H9 (cell line): ENCODE results near the gene DBH. TPM values are rescaled to one million over a fixed set of nuclear protein-coding genes. Genes with fewer than 3 reads are reported as not detected.

Experiments
- DNase-seq: peaks from one replicate; pipeline ENCODE4 v3.0.0-alpha.2; 2017
- H2AFZ ChIP-seq: one replicate; pipeline ENCODE4 v1.6.1; 2013; ENCODE audit warnings: mild to moderate bottlenecking, low read length, control low read depth, moderate library complexity
- H2AK5ac ChIP-seq: 2 replicates; pipeline ENCODE4 v1.6.1; 2013; ENCODE audit warnings: low read length, control low read depth, mixed read lengths; ENCODE audit not compliant: insufficient read length
- H2BK120ac ChIP-seq: one replicate; pipeline ENCODE4 v1.6.1; 2013; ENCODE audit warnings: low read depth, mild to moderate bottlenecking, low read length, control low read depth, inconsistent platforms; ENCODE audit not compliant: poor library complexity, severe bottlenecking
- H2BK12ac ChIP-seq: 2 replicates; pipeline ENCODE4 v1.6.1; 2013; ENCODE audit warnings: low read length, control low read depth, mixed read lengths, low read depth; ENCODE audit not compliant: insufficient read length
- H2BK15ac ChIP-seq: 2 replicates; pipeline ENCODE4 v1.6.1; 2013; ENCODE audit warnings: low read depth, low read length, control low read depth
- H2BK20ac ChIP-seq: one replicate; pipeline ENCODE4 v1.6.1; 2013; ENCODE audit warnings: low read depth, mild to moderate bottlenecking, low read length, control low read depth, inconsistent platforms; ENCODE audit not compliant: poor library complexity, severe bottlenecking
- H2BK5ac ChIP-seq: 2 replicates; pipeline ENCODE4 v1.6.1; 2013; ENCODE audit warnings: low read length, control low read depth, mixed read lengths; ENCODE audit not compliant: insufficient read length
- H3K14ac ChIP-seq: 2 replicates; pipeline ENCODE4 v1.6.1; 2013; ENCODE audit warnings: low read length, control low read depth; ENCODE audit not compliant: insufficient read depth
- H3K18ac ChIP-seq: 2 replicates; pipeline ENCODE4 v1.6.1; 2013; ENCODE audit warnings: low read depth, mild to moderate bottlenecking, mixed read lengths, low read length, control low read depth; ENCODE audit not compliant: insufficient read length
- H3K23ac ChIP-seq: 2 replicates; pipeline ENCODE4 v1.6.1; 2013; ENCODE audit warnings: low read length, control low read depth, mixed read lengths, low read depth; ENCODE audit not compliant: insufficient read length
- H3K23me2 ChIP-seq: 2 replicates; pipeline ENCODE4 v1.6.1; 2013; ENCODE audit warnings: low read depth, mild to moderate bottlenecking, mixed read lengths, low read length, control low read depth; ENCODE audit not compliant: insufficient read length, poor library complexity, severe bottlenecking
- H3K27ac ChIP-seq: 2 replicates; pipeline ENCODE4 v1.5.1; 2013; ENCODE audit warnings: low read length, control low read depth, mixed read lengths, low read depth; ENCODE audit not compliant: insufficient read length
- H3K27me3 ChIP-seq: 2 replicates; pipeline ENCODE4 v1.6.1; 2013; ENCODE audit warnings: low read length, control low read depth, inconsistent platforms; ENCODE audit not compliant: insufficient read depth
- H3K4ac ChIP-seq: 2 replicates; pipeline ENCODE4 v1.6.1; 2013; ENCODE audit warnings: low read depth, mild to moderate bottlenecking, control low read depth, inconsistent platforms, low read length, moderate library complexity
- H3K4me1 ChIP-seq: 2 replicates; pipeline ENCODE4 v1.6.1; 2013; ENCODE audit warnings: low read length, control low read depth, inconsistent platforms; ENCODE audit not compliant: insufficient read depth
- H3K4me2 ChIP-seq: 2 replicates; pipeline ENCODE4 v1.6.1; 2013; ENCODE audit warnings: low read length, control low read depth, mixed read lengths; ENCODE audit not compliant: insufficient read length, insufficient read depth
- H3K56ac ChIP-seq: 2 replicates; pipeline ENCODE4 v1.6.1; 2013; ENCODE audit warnings: low read depth, mild to moderate bottlenecking, mixed read lengths, low read length, control low read depth; ENCODE audit not compliant: insufficient read length
- H3K79me1 ChIP-seq: 2 replicates; pipeline ENCODE4 v1.6.1; 2013; ENCODE audit warnings: low read depth, mild to moderate bottlenecking, moderate library complexity, low read length, control low read depth, inconsistent platforms; ENCODE audit not compliant: insufficient read depth, poor library complexity, severe bottlenecking
- H3K79me2 ChIP-seq: 2 replicates; pipeline ENCODE4 v1.6.1; 2013; ENCODE audit warnings: low read length, control low read depth, inconsistent platforms; ENCODE audit not compliant: insufficient read depth
- H3K9ac ChIP-seq: 2 replicates; pipeline ENCODE4 v1.6.1; 2013; ENCODE audit warnings: low read length, control low read depth, mixed read lengths; ENCODE audit not compliant: insufficient read length; ENCODE audit errors: extremely low read depth
- H3K9me3 ChIP-seq: one replicate; pipeline ENCODE4 v1.6.1; 2013; ENCODE audit warnings: low read depth, low read length, inconsistent platforms; ENCODE audit not compliant: control insufficient read depth
- H3T11ph ChIP-seq: one replicate; pipeline ENCODE4 v1.6.1; 2013; ENCODE audit warnings: mild to moderate bottlenecking, low read length, control low read depth, inconsistent platforms
- H4K20me1 ChIP-seq: one replicate; pipeline ENCODE4 v1.6.1; 2013; ENCODE audit not compliant: control insufficient read depth, insufficient read length, insufficient read depth
- H4K5ac ChIP-seq: 2 replicates; pipeline ENCODE4 v1.6.1; 2013; ENCODE audit warnings: low read depth, mild to moderate bottlenecking, mixed read lengths, low read length, control low read depth; ENCODE audit not compliant: insufficient read length
- H4K8ac ChIP-seq: replicated peaks from 2 replicates; pipeline ENCODE4 v1.6.1; 2013; ENCODE audit warnings: low read length, control low read depth, mixed read lengths, low read depth; ENCODE audit not compliant: insufficient read length
- H4K91ac ChIP-seq: 2 replicates; pipeline ENCODE4 v1.6.1; 2013; ENCODE audit warnings: low read depth, mild to moderate bottlenecking, moderate library complexity, mixed read lengths, low read length, control low read depth; ENCODE audit not compliant: insufficient read length
- H3K27ac Mint-ChIP-seq, 3 experiments: 2 replicates in 2 of 3; 3 replicates in 1 of 3; pipeline ENCODE4 v1.8.0; 2020 to 2021; ENCODE audit warnings: mixed read lengths in 3 of 3, mild to moderate bottlenecking in 1 of 3, moderate library complexity in 1 of 3
- H3K27me3 Mint-ChIP-seq: 2 replicates; pipeline ENCODE4 v1.8.0; 2021; ENCODE audit warnings: low read depth, mild to moderate bottlenecking, moderate library complexity, mixed read lengths
- H3K36me3 Mint-ChIP-seq, 3 experiments: 2 replicates in 2 of 3; 3 replicates in 1 of 3; pipeline ENCODE4 v1.8.0; 2020 to 2021; ENCODE audit warnings: low read depth in 3 of 3, mixed read lengths in 3 of 3; ENCODE audit not compliant: insufficient read depth in 1 of 3
- H3K4me1 Mint-ChIP-seq, 2 experiments: 2 replicates each; pipeline ENCODE4 v1.8.0; 2020; ENCODE audit warnings: mixed read lengths in 2 of 2
- H3K4me3 Mint-ChIP-seq, 2 experiments: 2 replicates in 1 of 2; 3 replicates in 1 of 2; pipeline ENCODE4 v1.8.0; 2020 to 2021; ENCODE audit warnings: mild to moderate bottlenecking in 2 of 2, mixed read lengths in 2 of 2, moderate library complexity in 1 of 2
- H3K9me3 Mint-ChIP-seq, 2 experiments: 2 replicates in 1 of 2; 3 replicates in 1 of 2; pipeline ENCODE4 v1.8.0; 2020; ENCODE audit warnings: mild to moderate bottlenecking in 2 of 2, mixed read lengths in 2 of 2, moderate library complexity in 1 of 2
- CTCF ChIP-seq: fragments of 200-600 bp; sonication (generic); conservative IDR thresholded peaks from 3 replicates; pipeline ENCODE4 v1.8.0; 2021; ENCODE audit warnings: antibody characterized with exemption, mild to moderate bottlenecking
- WGBS: extraction: QIAGEN DNeasy Blood & Tissue Kit; methylation state at CpG from one replicate; pipeline ENCODE4 v1.1.7; 2013; ENCODE audit warnings: missing lambda C conversion rate, low lambda C conversion rate, mixed read lengths; ENCODE audit not compliant: insufficient read length; ENCODE audit errors: extremely low coverage; 5-methylcytosine and 5-hydroxymethylcytosine counted together
- total RNA-seq: library from RNA; stranded (reverse); gene quantifications from 2 replicates; pipeline ENCODE4 v1.2.1, GENCODE V29; 2021

DBH gene
- total RNA-seq, 1 experiment from 2014 or later = not detected

- H4K91ac ChIP-seq = no peak overlapping the region
- no peaks in the 10 kb centered on the region for H3K27me3 ChIP-seq
- no peak overlapping the region for H2BK15ac ChIP-seq
- no peak overlapping the region for H3K27ac ChIP-seq
- no peak overlapping the region for H2BK20ac ChIP-seq
- no peaks in the 10 kb centered on the region for H3K4me1 ChIP-seq
- no peak overlapping the region for H4K5ac ChIP-seq
- H4K8ac ChIP-seq = no peak overlapping the region
- no peak overlapping the region for H2AFZ ChIP-seq
- H3K4ac ChIP-seq = no peak overlapping the region
- H3K36me3 Mint-ChIP-seq = peaks cover 3 to 10% (median 10%) of the 10 kb centered on the region in 3 experiments; a peak in 6 of 7 replicates
- H2BK5ac ChIP-seq = no peak overlapping the region
- H2AK5ac ChIP-seq = no peak overlapping the region
- H3K4me3 Mint-ChIP-seq = no peak overlapping the region
- H3K4me1 Mint-ChIP-seq = peaks cover 2 to 12% of the 10 kb centered on the region in 2 experiments; a peak in 3 of 4 replicates
- no CpG with 5 or more reads among the region's 7 CpGs for WGBS
- no peak overlapping the region for H2BK12ac ChIP-seq
- no peak overlapping the region for H3K23ac ChIP-seq
- H3K79me2 ChIP-seq = no peaks in the 10 kb centered on the region
- no peak overlapping the region for H3K4me2 ChIP-seq
- H3K79me1 ChIP-seq = no peaks in the 10 kb centered on the region
- no peaks in the 10 kb centered on the region for H4K20me1 ChIP-seq
- no peak overlapping the region for H3T11ph ChIP-seq
- H3K9ac ChIP-seq = no peak overlapping the region
- peaks cover 18% of the 10 kb centered on the region for H3K27me3 Mint-ChIP-seq
- H3K9me3 ChIP-seq = peaks cover 4% of the 10 kb centered on the region
- H3K9me3 Mint-ChIP-seq = peaks cover 22% of the 10 kb centered on the region in 2 experiments
- no peak for DNase-seq
- no peak overlapping the region for H2BK120ac ChIP-seq
- no peak overlapping the region for H3K14ac ChIP-seq
- H3K23me2 ChIP-seq = no peaks in the 10 kb centered on the region
- no peak overlapping the region for H3K27ac Mint-ChIP-seq
- no peak overlapping the region for H3K18ac ChIP-seq
- H3K56ac ChIP-seq = no peak overlapping the region
- TF ChIP-seq CTCF = no peak
Observed at GRCh38 chr9:133598978-133599377, 37.2 kb upstream of the DBH start.
